Activated T-cell treated with anti-CD3 and anti-CD28 coated beads, Interleukin-2, amount 50 U/mL, for 4 hours (primary cell): ENCODE results near the gene KLHDC4. TPM values are rescaled to one million over a fixed set of nuclear protein-coding genes. Genes with fewer than 3 reads are reported as not detected.
"Not testable (repeated sequence)": the region's sequence is repeated elsewhere in the genome, so short reads cannot be mapped to it uniquely, and the experiment has no call there.

Experiments used
- ATAC-seq, 2 donors: fragments of 200-7000 bp; cut with Tn5 transposase; one replicate each; pipeline ENCODE4 v1.10.0; 2021
- DNase-seq: peaks from one replicate; pipeline ENCODE4 v3.0.0-alpha.2; 2020
- H3K27me3 Mint-ChIP-seq: one replicate; pipeline ENCODE4 v1.8.0; 2021; ENCODE audit warnings: low read depth, mixed read lengths
- H3K36me3 Mint-ChIP-seq: one replicate; pipeline ENCODE4 v1.8.0; 2022; ENCODE audit warnings: mixed read lengths; ENCODE audit not compliant: insufficient read depth
- H3K4me1 Mint-ChIP-seq: one replicate; pipeline ENCODE4 v1.8.0; 2021; ENCODE audit warnings: low read depth, mixed read lengths
- H3K4me3 Mint-ChIP-seq: one replicate; pipeline ENCODE4 v1.8.0; 2021; ENCODE audit warnings: mild to moderate bottlenecking, moderate library complexity, mixed read lengths
- H3K9me3 Mint-ChIP-seq: one replicate; pipeline ENCODE4 v1.8.0; 2021; ENCODE audit warnings: mixed read lengths
- total RNA-seq, 3 donors: library from RNA; stranded (reverse); gene quantifications; one replicate each; pipeline ENCODE4 v1.2.1, GENCODE V29; 2021

Gene KLHDC4
- total RNA-seq, 3 donors from 2014 or later, result 71.6 to 78.1 (median 76.0) TPM

DNA sequence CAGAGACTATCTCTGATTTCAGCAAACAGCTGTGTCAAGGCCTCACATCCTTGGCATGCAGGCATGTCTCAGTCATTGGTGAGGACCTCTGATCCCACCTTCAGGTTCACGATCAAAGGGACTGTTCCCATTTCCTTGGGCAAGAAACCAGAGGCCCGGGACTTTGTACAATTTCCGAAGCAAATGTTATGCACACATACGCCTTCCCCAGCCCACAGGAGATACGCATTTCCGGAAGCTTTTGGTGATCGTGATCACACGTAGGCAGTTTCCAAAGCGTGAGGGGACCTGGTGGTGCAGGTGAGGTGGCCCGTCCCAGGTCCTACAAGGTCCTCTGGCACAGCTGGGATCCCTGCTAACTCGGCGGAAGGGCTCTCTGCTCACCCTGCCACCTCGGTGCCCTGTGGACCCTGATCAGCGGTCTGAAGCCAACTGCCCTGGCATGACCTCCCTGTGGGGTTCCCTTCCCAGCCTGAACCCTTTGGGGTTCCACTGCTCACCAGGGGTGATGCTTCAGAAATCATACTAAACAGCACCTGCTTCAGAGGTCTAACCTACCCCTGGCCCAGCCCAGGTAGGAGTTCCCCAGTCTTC, 28.8 kb upstream of the KLHDC4 start:
- DNase-seq, result no peak
- no peaks in the 10 kb centered on the region for H3K9me3 Mint-ChIP-seq
- H3K4me3 Mint-ChIP-seq, result no peak overlapping the region
- H3K27me3 Mint-ChIP-seq, result no peaks in the 10 kb centered on the region
- no peaks in the 10 kb centered on the region for H3K36me3 Mint-ChIP-seq
- H3K4me1 Mint-ChIP-seq, result no peaks in the 10 kb centered on the region
- ATAC-seq, result no peak

- Mint-ChIP-seq H3K4me1 (no peaks in the 10 kb centered on the region), H3K36me3 (no peaks in the 10 kb centered on the region), H3K27me3 (no peaks in the 10 kb centered on the region), H3K9me3 (no peaks in the 10 kb centered on the region), H3K4me3 (no peak overlapping the region)
- ATAC-seq (no peak), DNase-seq (no peak)
Measured at GRCh38 chr16:87792205-87792565, 26.4 kb upstream of the KLHDC4 start.

DNA sequence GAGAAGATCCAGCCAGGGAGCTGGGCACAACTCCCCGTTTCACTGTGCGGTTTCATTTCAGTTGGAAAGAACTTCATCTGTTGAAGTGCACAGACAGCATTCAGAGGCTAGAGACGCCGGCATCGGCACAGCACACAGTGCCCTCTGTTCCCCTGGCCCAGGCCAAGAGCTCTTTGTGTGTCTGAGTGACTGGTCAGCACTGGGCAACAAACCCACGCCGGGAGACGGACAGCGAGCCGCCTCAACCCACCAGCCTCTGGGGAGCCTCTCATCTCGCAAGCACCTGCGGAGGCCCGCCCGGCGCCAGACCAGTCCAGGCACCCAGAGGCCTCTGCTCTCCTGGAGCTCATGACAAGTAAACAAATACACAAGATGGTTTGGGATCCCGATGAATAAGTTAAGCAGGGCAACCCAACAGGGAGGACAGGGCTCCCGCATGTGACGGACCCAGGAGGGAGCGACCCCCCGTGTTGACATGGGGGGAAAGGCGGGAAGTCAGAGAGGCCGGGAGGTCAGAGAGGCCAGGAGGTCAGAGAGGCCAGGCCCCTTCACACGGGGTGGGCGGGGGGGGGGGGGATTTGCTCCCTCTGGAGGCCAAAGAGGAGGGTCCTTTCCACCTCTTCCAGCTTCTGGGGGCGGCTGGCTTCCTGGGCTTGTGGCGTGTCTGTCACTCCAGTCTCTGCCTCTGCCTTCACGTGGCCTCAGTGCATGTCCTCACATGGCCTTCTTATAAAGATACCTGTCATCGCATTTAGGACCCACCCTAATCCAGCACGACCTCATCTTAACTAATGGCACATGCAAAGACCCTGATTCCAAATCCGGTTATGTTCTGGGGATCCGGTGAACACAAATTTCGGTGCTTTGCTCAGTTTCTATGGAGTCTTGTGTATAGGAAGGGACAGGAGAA, 25.8 kb upstream of the KLHDC4 start:
- Mint-ChIP-seq H3K4me1 (no peaks in the 10 kb centered on the region), H3K36me3 (no peaks in the 10 kb centered on the region), H3K4me3 (no peak overlapping the region), H3K27me3 (no peaks in the 10 kb centered on the region), H3K9me3 (no peaks in the 10 kb centered on the region)
- no peak for ATAC-seq
- DNase-seq, result no peak

DNA sequence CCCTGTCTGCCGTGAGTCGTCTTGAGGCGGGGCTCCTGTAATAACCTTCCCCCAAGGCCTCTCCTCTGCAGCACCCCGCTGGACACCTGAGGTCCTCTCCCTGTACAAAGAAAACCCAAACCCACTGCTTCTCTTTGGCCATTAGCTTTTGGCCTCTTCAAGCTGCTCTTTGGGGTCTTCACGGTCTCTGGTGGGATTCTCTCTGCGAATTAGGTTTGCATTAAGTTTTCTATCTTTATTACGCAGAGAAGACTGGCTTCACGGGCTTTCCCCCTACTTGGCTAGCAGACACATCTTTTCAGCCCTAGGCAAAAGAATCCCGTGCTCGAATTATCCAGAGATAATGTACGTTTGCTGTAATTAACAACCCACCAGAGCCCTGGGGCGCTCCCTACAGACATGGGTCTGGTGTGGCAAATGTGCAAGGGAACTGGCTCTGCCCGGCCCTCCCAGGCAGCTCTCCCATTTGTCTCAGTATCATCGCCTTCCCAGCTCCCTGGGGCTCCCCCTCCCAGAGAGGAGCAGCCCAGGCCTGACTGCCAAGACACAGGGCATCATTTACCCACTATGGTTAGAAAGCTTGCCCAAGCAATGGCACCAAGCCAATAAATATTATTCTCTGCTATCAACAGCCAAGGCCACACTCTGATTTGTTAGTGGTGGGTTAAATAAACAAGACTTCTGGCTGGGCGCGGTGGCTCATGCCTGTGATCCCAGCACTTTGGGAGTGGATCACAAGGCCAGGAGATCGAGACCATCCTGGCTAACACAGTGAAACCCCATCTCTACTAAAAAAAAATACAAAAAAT, 24.7 kb upstream of the KLHDC4 start:
- ATAC-seq (no peak), DNase-seq (no peak)
- no peaks in the 10 kb centered on the region for H3K9me3 Mint-ChIP-seq
- no peak overlapping the region for H3K4me3 Mint-ChIP-seq
- H3K27me3 Mint-ChIP-seq, result no peaks in the 10 kb centered on the region
- no peaks in the 10 kb centered on the region for H3K4me1 Mint-ChIP-seq
- no peaks in the 10 kb centered on the region for H3K36me3 Mint-ChIP-seq

DNA sequence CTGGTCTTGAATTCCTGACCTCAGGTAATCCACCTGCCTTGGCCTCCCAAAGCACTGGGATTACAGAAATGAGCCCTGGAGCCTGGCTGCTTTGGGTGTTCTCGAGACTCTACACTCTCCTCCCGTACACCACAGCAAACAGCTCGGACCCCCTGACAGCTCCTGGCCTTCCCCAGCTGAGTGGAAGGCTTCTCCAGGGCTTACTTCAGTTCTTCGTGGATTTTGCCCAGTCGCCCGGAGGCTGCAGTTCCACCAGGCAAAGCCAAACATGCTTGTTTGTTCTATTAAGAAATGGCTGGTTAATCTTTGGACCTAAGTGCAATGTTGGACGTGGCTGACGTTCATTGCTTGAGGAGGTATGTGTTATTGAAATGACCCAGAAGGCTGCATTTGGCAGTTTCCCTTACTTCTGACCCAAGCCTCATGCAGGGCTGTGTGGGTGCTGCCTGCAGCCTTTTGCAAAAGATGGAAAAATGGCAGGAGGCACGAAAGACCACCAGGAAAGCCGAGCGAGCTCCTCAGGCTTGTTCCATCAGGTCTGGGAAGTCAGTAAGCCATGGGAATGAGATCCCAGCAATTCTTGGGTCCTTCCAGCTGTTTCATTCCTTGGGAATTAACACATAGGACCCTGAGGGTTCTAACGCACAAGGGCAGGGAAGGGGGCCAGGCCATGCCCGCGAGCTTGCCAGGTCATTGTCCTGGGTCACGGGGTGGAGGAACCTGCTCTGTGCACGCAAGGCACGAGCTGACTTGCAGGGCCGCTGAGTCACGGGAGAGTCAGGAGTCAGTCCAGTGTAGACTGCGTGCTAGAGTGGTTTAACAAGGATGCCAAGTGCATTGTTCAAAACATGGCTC, 23.9 kb upstream of the KLHDC4 start:
- DNase-seq (no peak), ATAC-seq (no peak)
- Mint-ChIP-seq H3K4me3 (no peak overlapping the region), H3K9me3 (no peaks in the 10 kb centered on the region), H3K4me1 (no peaks in the 10 kb centered on the region), H3K27me3 (no peaks in the 10 kb centered on the region), H3K36me3 (no peaks in the 10 kb centered on the region)

DNA sequence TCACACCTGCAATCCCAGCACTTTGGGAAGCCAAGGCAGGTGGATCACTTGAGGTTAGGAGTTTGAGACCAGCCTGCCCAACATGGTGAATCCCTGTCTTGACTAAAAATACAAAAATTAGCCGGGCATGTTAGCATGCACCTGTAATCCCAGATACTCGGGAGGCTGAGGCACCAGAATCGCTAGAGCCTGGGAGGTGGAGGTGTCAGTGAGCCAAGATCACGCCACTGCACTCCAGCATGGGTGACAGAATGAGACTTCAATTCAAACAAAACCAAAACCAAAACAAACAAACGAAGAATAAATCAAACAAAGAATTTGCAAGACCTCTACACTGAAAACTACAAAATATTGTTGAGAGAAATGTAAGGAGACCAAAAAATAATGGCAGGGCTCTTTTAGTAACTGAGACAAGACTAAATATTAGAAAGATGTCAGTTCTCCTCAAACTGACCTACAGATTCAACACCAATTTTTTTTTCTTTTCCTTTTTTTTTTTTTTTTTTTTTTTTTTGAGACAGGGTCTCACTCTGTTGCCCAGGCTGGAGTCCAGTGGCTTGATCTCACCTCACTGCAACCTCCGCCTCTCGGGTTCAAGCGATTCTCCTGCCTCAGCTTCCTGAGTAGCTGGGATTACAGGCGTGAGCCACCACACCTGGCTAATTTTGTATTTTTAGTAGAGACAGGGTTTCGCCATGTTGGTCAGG, 23.1 kb upstream of the KLHDC4 start:
- not testable (repeated sequence) for ATAC-seq, H3K4me1 Mint-ChIP-seq, H3K27me3 Mint-ChIP-seq, DNase-seq, H3K9me3 Mint-ChIP-seq, H3K36me3 Mint-ChIP-seq, H3K4me3 Mint-ChIP-seq

GRCh38 chr16:87787451-87788091, 21.8 kb upstream of the KLHDC4 start:
- H3K4me3 Mint-ChIP-seq, H3K9me3 Mint-ChIP-seq, H3K27me3 Mint-ChIP-seq, H3K4me1 Mint-ChIP-seq, H3K36me3 Mint-ChIP-seq, DNase-seq, ATAC-seq: not testable (repeated sequence)

GRCh38 chr16:87784812-87785211, 19.0 kb upstream of the KLHDC4 start:
- Mint-ChIP-seq H3K9me3 (no peaks in the 10 kb centered on the region), H3K4me1 (peaks cover 18% of the 10 kb centered on the region), H3K27me3 (no peaks in the 10 kb centered on the region), H3K36me3 (no peaks in the 10 kb centered on the region), H3K4me3 (no peak overlapping the region)
- no peak for DNase-seq
- no peak for ATAC-seq

- Mint-ChIP-seq H3K4me1 (peaks cover 37% of the 10 kb centered on the region), H3K9me3 (no peaks in the 10 kb centered on the region), H3K4me3 (no peak overlapping the region), H3K27me3 (no peaks in the 10 kb centered on the region), H3K36me3 (no peaks in the 10 kb centered on the region)
- ATAC-seq (no peak), DNase-seq (no peak)
Measured at GRCh38 chr16:87782033-87782432, 16.2 kb upstream of the KLHDC4 start.

DNA sequence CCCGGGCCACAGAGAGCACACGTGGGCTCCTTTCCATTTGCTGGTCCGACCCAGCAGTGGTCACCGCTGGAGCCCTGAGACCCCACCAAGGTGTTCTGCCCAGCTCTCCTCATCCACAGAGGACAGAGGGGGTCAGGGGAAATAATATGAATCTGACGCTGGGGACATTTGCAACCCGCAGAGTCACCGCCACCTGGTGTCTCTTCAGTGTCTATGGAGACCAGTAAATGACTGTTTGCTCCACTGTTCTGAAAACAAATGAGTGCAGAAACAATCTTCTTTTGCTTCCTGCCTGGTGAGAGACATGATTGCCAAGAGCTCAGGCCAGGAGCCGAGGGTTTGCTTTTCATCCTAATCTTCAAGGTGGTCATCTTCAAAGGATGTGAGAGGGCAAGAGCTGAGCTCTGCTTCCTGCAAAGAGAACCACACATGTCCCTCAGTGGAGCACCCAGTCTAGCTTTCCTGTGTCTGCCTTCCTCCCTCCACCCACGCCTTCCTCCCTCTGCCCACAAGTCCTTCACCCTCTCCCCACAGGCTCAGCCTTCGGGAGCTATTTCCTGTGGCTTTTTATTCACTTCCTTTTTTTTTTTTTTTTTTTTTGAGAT, 14.7 kb upstream of the KLHDC4 start:
- ATAC-seq (no peak), DNase-seq (peak; percentile 30)
- Mint-ChIP-seq H3K36me3 (no peaks in the 10 kb centered on the region), H3K4me3 (peak overlapping the region; percentile 61), H3K4me1 (peaks cover 39% of the 10 kb centered on the region), H3K9me3 (no peaks in the 10 kb centered on the region), H3K27me3 (no peaks in the 10 kb centered on the region)

DNA sequence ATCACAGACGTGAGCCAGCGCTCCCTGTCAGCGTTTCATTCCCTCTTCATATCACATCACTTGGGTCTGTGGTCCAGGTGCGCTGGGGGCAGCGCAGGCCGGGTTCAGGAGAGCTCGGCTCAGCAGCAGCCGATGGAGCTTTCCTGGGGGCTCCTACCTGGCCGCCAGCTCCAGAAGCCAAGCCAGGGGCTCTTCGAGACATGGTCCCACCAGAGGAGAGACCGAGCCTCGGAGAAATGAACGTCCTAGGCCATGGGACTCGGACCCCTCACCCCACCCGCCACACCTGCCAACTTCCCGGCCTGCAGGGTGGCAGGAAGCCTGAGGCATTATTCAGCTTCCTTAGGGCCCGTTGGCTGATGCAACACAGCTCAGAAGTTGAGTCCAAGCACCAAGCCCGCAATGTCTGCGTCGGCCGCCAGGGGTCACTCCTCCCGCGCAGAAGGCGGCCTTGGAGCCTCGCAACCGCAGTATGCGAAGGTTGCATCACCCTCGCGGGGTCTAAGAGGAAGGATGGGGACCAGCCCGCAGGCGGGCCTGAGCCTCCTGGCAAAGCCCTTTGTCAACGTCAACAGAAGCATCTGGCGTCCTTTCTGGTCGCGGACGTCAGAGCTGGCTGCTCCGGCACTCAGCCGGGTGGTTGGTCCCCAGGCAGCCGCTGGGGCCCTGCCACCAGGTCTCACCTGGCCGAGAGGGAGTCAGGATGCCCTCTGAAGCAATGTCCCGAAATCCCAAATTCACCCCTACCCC, 13.2 kb upstream of the KLHDC4 start:
- Mint-ChIP-seq H3K27me3 (no peaks in the 10 kb centered on the region), H3K9me3 (no peaks in the 10 kb centered on the region), H3K4me3 (peak overlapping the region; percentile 76), H3K36me3 (no peaks in the 10 kb centered on the region), H3K4me1 (peaks cover 39% of the 10 kb centered on the region)
- DNase-seq (peak; percentile 97), ATAC-seq (peak; percentile 77 to 85)

GRCh38 chr16:87778476-87778829, 12.7 kb upstream of the KLHDC4 start:
- Mint-ChIP-seq H3K9me3 (no peaks in the 10 kb centered on the region), H3K27me3 (no peaks in the 10 kb centered on the region), H3K36me3 (no peaks in the 10 kb centered on the region), H3K4me3 (peak overlapping the region; percentile 76), H3K4me1 (peaks cover 39% of the 10 kb centered on the region)
- no peak for DNase-seq
- no peak for ATAC-seq
